Upper lobe of right lung (tissue), 1 donor: ENCODE measurements around the gene RAD51B. TPM values are rescaled to one million over a fixed set of nuclear protein-coding genes. Genes with fewer than 3 reads are reported as not detected.

Experiments
- ATAC-seq: fragments of 200-7000 bp; cut with Tn5 transposase; one replicate; pipeline ENCODE4 v1.9.1; 2020; ENCODE audit warnings: mild to moderate bottlenecking, moderate library complexity
- DNase-seq: peaks from one replicate; pipeline ENCODE4 v3.0.0-alpha.2; 2020
- H3K27ac ChIP-seq: fragments of 200-600 bp; one replicate; pipeline ENCODE4 v1.8.0; 2022
- H3K27me3 ChIP-seq: fragments of 200-600 bp; one replicate; pipeline ENCODE4 v1.8.0; 2022; ENCODE audit warnings: mild to moderate bottlenecking
- H3K36me3 ChIP-seq: fragments of 200-600 bp; one replicate; pipeline ENCODE4 v1.8.0; 2022
- H3K4me1 ChIP-seq: fragments of 200-600 bp; one replicate; pipeline ENCODE4 v1.8.0; 2022
- H3K4me3 ChIP-seq: fragments of 200-600 bp; one replicate; pipeline ENCODE4 v1.8.0; 2022; ENCODE audit warnings: mild to moderate bottlenecking
- H3K9me3 ChIP-seq: fragments of 200-600 bp; one replicate; pipeline ENCODE4 v1.8.0; 2022
- CTCF ChIP-seq: fragments of 200-600 bp; IDR thresholded peaks from one replicate; pipeline ENCODE4 v1.8.0; 2022; ENCODE audit warnings: antibody characterized with exemption
- intact Hi-C: fragments of 100-400 bp; cut with DNase I; formaldehyde crosslinking; loops from one replicate; pipeline ENCODE4 v1.11.0; 2022
- total RNA-seq: library from RNA; stranded (reverse); fragmentation: NEBNext Ultra II Directional; extraction: Animal tissue kit (Norgen Biotek cat#: 25700); gene quantifications from one replicate; pipeline ENCODE4 v1.2.1, GENCODE V29; 2021
- donor health status: DM: no; HTN: yes; CAD: no; lungs with severe emphysema.

The RAD51B gene
- total RNA-seq, 1 donor from 2014 or later: 11.5 TPM

- Histone ChIP-seq H3K27me3 (no peaks in the 10 kb centered on the region), H3K4me3 (no peak overlapping the region), H3K36me3 (no peaks in the 10 kb centered on the region), H3K9me3 (no peaks in the 10 kb centered on the region), H3K4me1 (no peaks in the 10 kb centered on the region), H3K27ac (no peak overlapping the region)
- no peak for ATAC-seq
- intact Hi-C loops: no loop called here
- no peak for TF ChIP-seq CTCF
- DNase-seq: no peak
Observed at GRCh38 chr14:68712703-68713370, 893.3 kb downstream of the RAD51B start.

DNA sequence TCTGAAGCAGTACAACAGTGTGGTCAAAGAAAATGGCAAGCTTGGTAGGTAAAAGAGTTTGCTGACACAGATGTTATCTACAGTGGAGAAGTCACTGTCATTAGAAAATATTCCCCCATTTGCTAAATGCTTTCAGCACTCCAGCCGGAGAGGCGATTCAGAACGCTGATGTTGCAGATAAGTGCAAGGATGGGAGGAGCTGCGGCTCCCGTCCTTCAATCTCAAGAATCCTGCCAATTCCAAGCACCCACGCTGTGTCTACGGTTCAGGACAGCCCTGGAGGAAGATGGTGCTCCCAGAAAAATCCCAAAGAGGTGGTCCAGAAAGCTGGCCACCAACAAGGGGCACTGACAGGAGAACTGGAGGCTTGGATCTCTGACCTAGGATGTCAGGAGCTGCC is 894.2 kb downstream of the RAD51B start:
- TF ChIP-seq CTCF: no peak
- intact Hi-C loops: no loop called here
- Histone ChIP-seq H3K4me3 (no peak overlapping the region), H3K36me3 (no peaks in the 10 kb centered on the region), H3K9me3 (no peaks in the 10 kb centered on the region), H3K4me1 (no peaks in the 10 kb centered on the region), H3K27ac (no peak overlapping the region), H3K27me3 (no peaks in the 10 kb centered on the region)
- DNase-seq (no peak), ATAC-seq (no peak)

DNA sequence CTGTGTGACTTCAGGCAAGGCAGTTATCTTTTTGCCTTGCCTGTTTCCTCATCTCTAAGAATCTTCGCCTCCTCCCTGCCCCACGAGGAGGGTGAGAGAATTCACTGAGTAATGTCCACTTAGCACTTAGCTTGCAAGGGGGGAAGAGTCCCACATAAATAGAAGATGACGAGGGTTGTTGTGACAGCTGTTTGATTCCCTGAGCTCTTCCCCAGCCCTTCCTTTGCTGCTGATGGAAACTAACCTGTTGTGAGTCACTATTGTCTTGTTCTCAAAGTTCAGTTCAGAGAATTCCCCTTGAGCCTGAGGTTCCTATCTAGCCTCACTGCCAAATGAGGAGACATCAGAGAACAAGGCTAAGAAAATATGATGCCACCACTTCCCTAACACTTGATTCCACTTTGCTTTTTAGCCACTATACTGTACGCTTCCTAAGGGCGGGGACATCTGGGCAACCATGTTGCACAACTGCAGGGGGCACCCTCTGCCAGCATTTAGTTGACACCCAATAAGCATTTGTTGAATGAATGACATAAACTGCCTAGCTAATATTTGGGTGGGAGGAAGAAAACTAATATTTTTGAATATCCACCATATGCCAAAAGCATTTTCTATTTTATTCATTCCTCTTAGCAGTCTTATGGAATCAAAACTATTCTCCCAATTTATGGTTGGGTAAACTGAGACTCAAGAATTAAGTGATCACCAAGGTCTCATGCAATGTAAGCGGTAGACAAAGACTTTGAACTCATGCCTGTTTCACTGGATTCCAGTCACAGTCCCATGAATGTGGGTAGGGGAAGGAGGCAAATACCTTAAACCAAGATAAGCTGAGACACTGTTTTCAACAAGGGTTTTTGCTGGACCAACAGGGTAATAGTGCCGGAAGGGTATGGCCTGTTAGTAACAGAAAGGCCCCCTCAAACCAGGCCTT is 895.7 kb downstream of the RAD51B start:
- Histone ChIP-seq H3K27me3 (no peaks in the 10 kb centered on the region), H3K4me1 (no peaks in the 10 kb centered on the region), H3K36me3 (no peaks in the 10 kb centered on the region), H3K27ac (no peak overlapping the region), H3K9me3 (no peaks in the 10 kb centered on the region), H3K4me3 (no peak overlapping the region)
- no peak for TF ChIP-seq CTCF
- peak; percentile 19 for ATAC-seq
- no peak for DNase-seq
- intact Hi-C loops: no loop called here

GRCh38 chr14:68716698-68717097 is 897.1 kb downstream of the RAD51B start:
- ATAC-seq (peak; percentile 42), DNase-seq (no peak)
- Histone ChIP-seq H3K36me3 (no peaks in the 10 kb centered on the region), H3K9me3 (no peaks in the 10 kb centered on the region), H3K27ac (no peak overlapping the region), H3K4me3 (no peak overlapping the region), H3K27me3 (no peaks in the 10 kb centered on the region), H3K4me1 (no peaks in the 10 kb centered on the region)
- no peak for TF ChIP-seq CTCF
- intact Hi-C loops: no loop called here

DNA sequence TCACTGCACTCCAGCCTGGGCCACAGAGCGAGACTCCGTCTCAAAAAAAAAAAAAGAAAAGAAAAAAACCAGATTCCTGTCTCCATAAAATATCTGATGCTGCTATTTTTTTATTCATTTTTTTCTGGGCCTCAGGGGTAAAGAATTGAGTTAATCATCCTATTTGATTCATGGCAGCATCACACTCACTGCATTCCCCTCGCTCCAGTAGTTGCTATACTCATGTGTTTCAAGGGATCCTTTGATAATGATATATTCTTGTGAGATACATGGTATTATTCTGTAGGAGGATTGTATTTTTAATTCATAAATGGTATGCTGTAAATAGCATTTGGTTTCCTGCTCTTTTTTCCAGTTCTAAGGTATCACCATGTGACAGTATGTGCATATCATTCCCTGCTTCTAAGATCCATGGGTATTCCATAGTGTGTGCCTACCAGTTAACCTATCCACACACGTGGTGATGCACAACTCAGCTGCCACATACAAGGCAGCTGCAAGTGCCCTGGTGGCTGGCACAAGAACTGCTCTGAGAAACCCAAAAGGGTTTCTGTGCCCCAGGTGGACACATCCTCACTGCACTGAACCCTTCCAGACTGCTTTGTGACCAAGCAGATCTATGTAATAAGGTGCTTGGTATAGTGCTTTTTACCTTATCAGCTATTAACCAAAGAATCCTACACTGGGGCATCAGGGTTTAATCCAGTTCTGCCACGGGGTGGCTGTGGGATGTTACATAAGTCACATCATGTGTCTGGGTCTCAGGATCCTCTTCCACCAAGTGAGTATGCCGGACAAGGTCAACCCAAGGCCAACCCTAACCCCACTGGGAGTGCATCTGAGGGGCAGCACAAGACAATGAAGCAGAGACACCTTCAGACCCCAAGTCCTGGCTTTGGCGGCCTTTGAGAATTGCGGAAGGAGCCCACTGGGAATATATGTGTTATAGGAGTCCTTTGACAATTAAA is 898.7 kb downstream of the RAD51B start:
- no peak overlapping the region for H3K4me3 ChIP-seq
- intact Hi-C loops: no loop called here
- H3K4me1 ChIP-seq: no peaks in the 10 kb centered on the region
- H3K36me3 ChIP-seq: no peaks in the 10 kb centered on the region
- TF ChIP-seq CTCF: peak; percentile 37
- no peak for DNase-seq
- peak; percentile 54 for ATAC-seq
- no peaks in the 10 kb centered on the region for H3K9me3 ChIP-seq
- H3K27ac ChIP-seq: no peak overlapping the region
- no peaks in the 10 kb centered on the region for H3K27me3 ChIP-seq
